Brain microvascular endothelial cell (primary cell): Measurements from ENCODE around the gene ORM2.

Source experiments
- DNase-seq: peaks from one replicate; pipeline ENCODE4 v3.0.0-alpha.2; 2020
- H3K27ac ChIP-seq: fragments of 250-450 bp; sonication (Bioruptor Pico); 2 replicates; pipeline ENCODE4 v1.5.1; 2020; ENCODE audit warnings: mild to moderate bottlenecking, moderate library complexity
- H3K27me3 ChIP-seq: fragments of 250-450 bp; sonication (Bioruptor Pico); replicated peaks from 2 replicates; pipeline ENCODE4 v1.5.1; 2020; ENCODE audit warnings: mild to moderate bottlenecking
- H3K36me3 ChIP-seq: fragments of 250-450 bp; sonication (Bioruptor Pico); replicated peaks from 2 replicates; pipeline ENCODE4 v1.5.1; 2020; ENCODE audit warnings: mild to moderate bottlenecking
- H3K4me3 ChIP-seq: 2 replicates; pipeline ENCODE4 v1.5.1; 2011; ENCODE audit warnings: low read depth, mild to moderate bottlenecking, control low read depth, low read length, moderate library complexity
- in situ Hi-C: cut with HindIII; loops from 2 replicates; pipeline ENCODE4 v1.10.0; 2017; ENCODE audit warnings: low sequenced_read_pairs, low pct_ligation_motif_present
- TF ChIP-seq, protein P1 (sequence below): IDR thresholded peaks from 2 replicates; pipeline ENCODE4 v1.5.1; 2011; ENCODE audit warnings: low read depth, mild to moderate bottlenecking, moderate library complexity, low read length, control low read depth, inconsistent platforms; ENCODE audit errors: missing control alignments

The ORM2 gene

DNA sequence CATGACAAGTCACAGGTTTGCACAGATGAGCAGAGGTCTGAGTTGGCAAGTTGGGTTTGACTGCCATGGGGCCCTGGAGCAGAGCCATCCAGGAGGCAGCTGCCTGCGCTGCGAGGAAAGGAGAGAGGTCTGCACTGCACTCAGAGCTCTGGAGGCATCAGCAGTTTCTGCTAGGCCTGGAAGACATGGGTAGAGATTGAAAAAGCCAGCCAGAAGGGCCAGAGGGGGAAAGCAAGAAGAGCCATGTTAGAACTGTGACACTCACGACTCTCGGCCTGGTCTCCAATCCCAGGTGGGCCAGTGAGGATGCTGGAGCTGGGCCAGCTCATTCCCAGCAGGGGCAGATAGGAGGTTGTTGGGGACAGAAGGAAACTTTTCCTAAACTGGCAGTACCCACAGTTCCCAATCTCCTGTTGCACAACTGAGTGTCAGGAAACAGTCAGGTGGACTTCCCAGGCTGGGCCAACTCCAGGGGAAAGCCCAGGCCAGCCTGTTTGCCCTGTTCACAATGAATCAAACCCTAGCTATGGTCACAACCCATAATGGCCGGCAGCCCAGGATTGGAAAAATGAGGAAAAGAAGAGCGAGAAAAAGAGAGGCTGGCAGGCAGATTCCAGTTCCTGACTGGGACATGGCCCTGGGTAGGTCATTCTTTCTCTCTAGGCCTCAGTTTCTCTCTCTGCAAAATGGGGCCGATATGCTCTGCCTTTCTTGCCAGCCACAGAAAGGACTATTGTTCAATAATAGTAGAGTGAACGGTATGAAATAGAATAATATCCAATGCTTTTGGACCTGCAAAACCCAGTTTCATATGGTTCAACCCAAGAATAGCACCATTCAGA is 14.6 kb upstream of the ORM2 start:
- H3K36me3 ChIP-seq: no peaks in the 10 kb centered on the region
- in situ Hi-C loops: no loop called here
- no peaks in the 10 kb centered on the region for H3K27me3 ChIP-seq
- no peak overlapping the region for H3K27ac ChIP-seq
- no peak for DNase-seq
- TF ChIP-seq, protein P1, sequence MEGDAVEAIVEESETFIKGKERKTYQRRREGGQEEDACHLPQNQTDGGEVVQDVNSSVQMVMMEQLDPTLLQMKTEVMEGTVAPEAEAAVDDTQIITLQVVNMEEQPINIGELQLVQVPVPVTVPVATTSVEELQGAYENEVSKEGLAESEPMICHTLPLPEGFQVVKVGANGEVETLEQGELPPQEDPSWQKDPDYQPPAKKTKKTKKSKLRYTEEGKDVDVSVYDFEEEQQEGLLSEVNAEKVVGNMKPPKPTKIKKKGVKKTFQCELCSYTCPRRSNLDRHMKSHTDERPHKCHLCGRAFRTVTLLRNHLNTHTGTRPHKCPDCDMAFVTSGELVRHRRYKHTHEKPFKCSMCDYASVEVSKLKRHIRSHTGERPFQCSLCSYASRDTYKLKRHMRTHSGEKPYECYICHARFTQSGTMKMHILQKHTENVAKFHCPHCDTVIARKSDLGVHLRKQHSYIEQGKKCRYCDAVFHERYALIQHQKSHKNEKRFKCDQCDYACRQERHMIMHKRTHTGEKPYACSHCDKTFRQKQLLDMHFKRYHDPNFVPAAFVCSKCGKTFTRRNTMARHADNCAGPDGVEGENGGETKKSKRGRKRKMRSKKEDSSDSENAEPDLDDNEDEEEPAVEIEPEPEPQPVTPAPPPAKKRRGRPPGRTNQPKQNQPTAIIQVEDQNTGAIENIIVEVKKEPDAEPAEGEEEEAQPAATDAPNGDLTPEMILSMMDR: no peak
- H3K4me3 ChIP-seq: no peak overlapping the region

DNA sequence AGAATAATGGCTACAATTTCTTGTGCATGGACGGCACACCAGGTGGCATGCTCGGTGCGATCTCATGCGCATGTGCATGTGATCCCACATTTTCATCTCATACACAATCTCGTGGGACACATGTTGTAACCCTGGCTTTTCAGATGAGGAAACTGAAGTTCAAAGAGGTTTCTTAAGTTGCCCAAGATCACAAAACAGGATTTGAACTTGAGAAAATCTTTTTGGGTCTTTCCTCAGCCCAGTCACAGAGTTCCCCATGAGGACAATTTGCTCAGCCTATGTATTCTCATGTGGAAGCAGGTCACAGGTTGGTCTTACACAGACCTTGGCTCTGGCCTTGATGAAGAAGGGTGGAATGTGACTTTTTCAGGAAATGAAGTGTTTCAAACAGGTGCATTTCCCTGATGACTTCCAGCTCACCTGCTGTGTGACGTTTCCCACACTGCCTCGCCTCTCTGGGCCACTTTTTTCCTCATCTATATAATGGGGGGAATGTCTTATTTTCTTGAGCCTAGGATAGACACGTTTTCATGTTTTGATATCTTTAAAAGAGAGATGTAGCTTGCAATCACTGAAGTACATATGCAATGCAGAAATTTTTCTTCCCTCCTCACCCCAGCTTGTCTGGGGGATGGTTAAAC is 13.8 kb upstream of the ORM2 start:
- Histone ChIP-seq H3K27me3 (no peaks in the 10 kb centered on the region), H3K36me3 (no peaks in the 10 kb centered on the region), H3K27ac (no peak overlapping the region), H3K4me3 (no peak overlapping the region)
- no peak for DNase-seq
- in situ Hi-C loops: no loop called here
- TF ChIP-seq, protein P1: no peak

DNA sequence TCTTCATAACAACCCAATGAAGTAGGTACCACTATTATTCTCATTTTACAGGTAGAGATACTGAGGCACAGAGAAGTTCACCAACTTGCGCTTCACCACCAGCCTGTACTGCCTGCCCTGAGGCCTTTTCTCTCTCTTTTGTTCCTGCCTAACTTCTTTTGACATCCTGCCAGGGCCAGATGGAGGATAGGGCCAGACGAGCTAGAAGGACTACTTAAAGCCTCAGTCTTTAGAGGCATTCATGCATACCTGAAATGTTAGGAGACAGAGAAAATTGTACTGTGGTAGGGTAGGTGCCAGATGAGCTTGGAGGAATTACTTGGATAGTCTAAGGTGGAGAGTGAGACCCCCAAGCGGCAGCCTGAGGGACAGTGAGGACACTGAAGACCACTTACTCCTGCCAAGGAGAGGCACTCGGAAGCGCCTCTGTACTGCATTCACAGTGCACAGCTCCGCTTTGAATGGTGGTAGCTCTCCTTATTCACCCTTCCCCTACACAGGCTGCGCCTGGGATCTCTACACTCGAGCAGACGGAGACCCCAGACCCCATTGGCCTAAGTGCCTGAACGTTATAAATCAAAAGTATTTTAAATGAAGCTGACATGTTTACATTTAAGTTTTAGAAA is 13.0 kb upstream of the ORM2 start:
- Histone ChIP-seq H3K27me3 (no peaks in the 10 kb centered on the region), H3K27ac (no peak overlapping the region), H3K36me3 (no peaks in the 10 kb centered on the region), H3K4me3 (no peak overlapping the region)
- TF ChIP-seq, protein P1: no peak
- in situ Hi-C loops: no loop called here
- DNase-seq: no peak

DNA sequence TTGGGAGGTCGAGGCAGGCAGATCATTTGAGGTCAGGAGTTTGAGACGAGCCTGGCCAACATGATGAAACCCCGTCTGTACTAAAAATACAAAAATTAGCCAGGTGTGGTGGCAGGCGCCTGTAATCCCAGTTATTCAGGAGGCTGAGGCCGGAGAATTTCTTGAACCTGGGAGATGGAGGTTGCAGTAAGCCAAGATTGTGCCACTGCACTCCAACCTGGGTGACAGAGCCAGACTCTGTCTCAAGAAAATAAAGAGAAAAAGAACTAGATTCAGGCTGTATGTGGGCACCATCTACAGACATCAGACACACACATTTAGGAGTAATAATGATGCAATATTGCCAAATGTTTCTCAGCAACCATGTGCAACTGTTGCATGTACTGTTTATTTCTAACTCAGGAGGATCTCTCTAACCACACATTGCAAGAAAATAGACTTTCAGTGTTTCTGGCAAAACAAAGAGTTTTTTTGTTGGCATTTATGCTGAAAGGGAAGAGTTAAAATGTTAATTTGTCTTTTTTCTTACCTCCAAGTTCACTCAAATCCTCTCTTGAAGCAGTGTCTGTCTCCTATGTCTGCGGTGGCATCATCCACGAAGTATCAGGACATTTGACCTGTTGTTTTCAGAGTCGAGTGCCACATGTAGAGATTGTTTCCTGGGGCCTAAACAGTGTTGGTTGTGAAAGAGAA is 11.9 kb upstream of the ORM2 start:
- Histone ChIP-seq H3K27ac (no peak overlapping the region), H3K4me3 (no peak overlapping the region), H3K27me3 (no peaks in the 10 kb centered on the region), H3K36me3 (no peaks in the 10 kb centered on the region)
- DNase-seq: no peak
- TF ChIP-seq, protein P1: no peak
- in situ Hi-C loops: no loop called here

DNA sequence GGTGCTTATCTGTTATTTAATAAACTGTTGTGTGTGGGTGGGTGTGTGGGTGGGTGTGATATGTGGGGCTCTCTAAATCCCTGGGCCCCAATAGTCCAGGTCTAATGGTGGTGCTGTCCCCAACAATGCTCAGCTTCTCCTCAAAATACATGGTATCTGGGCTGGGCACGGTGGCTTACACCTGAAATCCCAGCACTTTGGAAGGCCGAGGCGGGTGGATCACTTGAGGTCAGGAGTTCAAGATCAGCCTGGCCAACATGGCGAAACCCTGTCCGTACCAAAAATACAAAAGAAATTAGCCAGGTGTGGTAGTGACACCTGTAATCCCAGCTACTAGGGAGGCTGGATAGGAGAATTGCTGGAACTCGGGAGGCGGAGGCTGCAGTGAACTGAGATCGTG is 11.3 kb upstream of the ORM2 start:
- TF ChIP-seq, protein P1: no peak
- H3K27ac ChIP-seq: no peak overlapping the region
- no peak overlapping the region for H3K4me3 ChIP-seq
- no peaks in the 10 kb centered on the region for H3K27me3 ChIP-seq
- no peak for DNase-seq
- H3K36me3 ChIP-seq: no peaks in the 10 kb centered on the region
- in situ Hi-C loops: no loop called here
